Neural progenitor cell (in vitro differentiated cells): ENCODE data around the gene NHEJ1. TPM values are rescaled to one million over a fixed set of nuclear protein-coding genes. Genes with fewer than 3 reads are reported as not detected.
A peak's percentile ranks its signal among the peaks of the same experiment; 100 is the strongest.

Experiments
- DNase-seq: peaks from one replicate; pipeline ENCODE4 v3.0.0-alpha.2; 2016; ENCODE audit warnings: low spot score
- H2AFZ ChIP-seq: fragments of 200-600 bp; sonication (generic); replicated peaks from 2 replicates; pipeline ENCODE4 v1.6.1; 2016; ENCODE audit warnings: antibody characterized with exemption
- H3F3A ChIP-seq: fragments of 200-600 bp; sonication (generic); 2 replicates; pipeline ENCODE4 v1.6.1; 2016; ENCODE audit warnings: antibody characterized with exemption, low read depth
- H3K27ac ChIP-seq: fragments of 200-600 bp; sonication (generic); 2 replicates; pipeline ENCODE4 v1.5.1; 2016; ENCODE audit warnings: mild to moderate bottlenecking
- H3K27me3 ChIP-seq: fragments of 200-600 bp; sonication (generic); 2 replicates; pipeline ENCODE4 v1.6.1; 2016; ENCODE audit warnings: mild to moderate bottlenecking, moderate library complexity
- H3K36me3 ChIP-seq: fragments of 200-600 bp; sonication (generic); 2 replicates; pipeline ENCODE4 v1.5.1; 2016
- H3K4me1 ChIP-seq: fragments of 200-600 bp; sonication (generic); 2 replicates; pipeline ENCODE4 v1.6.1; 2016; ENCODE audit warnings: mixed run types
- H3K4me2 ChIP-seq: fragments of 200-600 bp; sonication (generic); 2 replicates; pipeline ENCODE4 v1.6.1; 2016
- H3K4me3 ChIP-seq: fragments of 200-600 bp; sonication (generic); 2 replicates; pipeline ENCODE4 v1.5.1; 2016
- H3K79me2 ChIP-seq: fragments of 200-600 bp; sonication (generic); 2 replicates; pipeline ENCODE4 v1.6.1; 2016; ENCODE audit warnings: low read depth
- H3K9ac ChIP-seq: fragments of 200-600 bp; sonication (generic); 2 replicates; pipeline ENCODE4 v1.6.1; 2016
- H3K9me3 ChIP-seq: fragments of 200-600 bp; sonication (generic); 2 replicates; pipeline ENCODE4 v1.5.1; 2016; ENCODE audit warnings: low read depth
- H4K20me1 ChIP-seq: fragments of 200-600 bp; sonication (generic); 2 replicates; pipeline ENCODE4 v1.6.1; 2016; ENCODE audit warnings: low read depth
- H3K27ac Mint-ChIP-seq: 3 replicates; pipeline ENCODE4 v1.8.0; 2021; ENCODE audit warnings: mixed read lengths
- H3K27me3 Mint-ChIP-seq: 2 replicates; pipeline ENCODE4 v1.8.0; 2022; ENCODE audit warnings: low read depth, mild to moderate bottlenecking, inconsistent platforms, moderate library complexity, mixed read lengths; ENCODE audit not compliant: insufficient read depth
- H3K36me3 Mint-ChIP-seq: 3 replicates; pipeline ENCODE4 v1.8.0; 2021; ENCODE audit warnings: mixed read lengths
- H3K4me1 Mint-ChIP-seq: 3 replicates; pipeline ENCODE4 v1.8.0; 2021; ENCODE audit warnings: mixed read lengths
- H3K4me3 Mint-ChIP-seq: 3 replicates; pipeline ENCODE4 v1.8.0; 2021; ENCODE audit warnings: mild to moderate bottlenecking, moderate library complexity, mixed read lengths
- H3K9me3 Mint-ChIP-seq: 3 replicates; pipeline ENCODE4 v1.8.0; 2020; ENCODE audit warnings: mixed read lengths
- EZH2 ChIP-seq: fragments of 200-600 bp; sonication (generic); IDR thresholded peaks from 2 replicates; pipeline ENCODE4 v1.6.1; 2017; ENCODE audit warnings: antibody characterized with exemption, mild to moderate bottlenecking, moderate library complexity
- EZH2phosphoT487 ChIP-seq: fragments of 200-600 bp; sonication (generic); IDR thresholded peaks from 2 replicates; pipeline ENCODE4 v1.6.1; 2017; ENCODE audit warnings: antibody characterized with exemption
- total RNA-seq: library from RNA; depleted of rRNA; stranded (reverse); fragments of >200 nt; gene quantifications from 2 replicates; pipeline ENCODE4 v1.2.3, GENCODE V29; 2015; ENCODE audit warnings: low replicate concordance
- TF ChIP-seq, protein P1 (sequence below): fragments of 200-600 bp; sonication (generic); IDR thresholded peaks from 2 replicates; pipeline ENCODE4 v1.5.1; 2017; ENCODE audit warnings: antibody characterized with exemption, mild to moderate bottlenecking

NHEJ1 gene
- total RNA-seq, 1 donor from 2014 or later: 25.5 TPM

DNA sequence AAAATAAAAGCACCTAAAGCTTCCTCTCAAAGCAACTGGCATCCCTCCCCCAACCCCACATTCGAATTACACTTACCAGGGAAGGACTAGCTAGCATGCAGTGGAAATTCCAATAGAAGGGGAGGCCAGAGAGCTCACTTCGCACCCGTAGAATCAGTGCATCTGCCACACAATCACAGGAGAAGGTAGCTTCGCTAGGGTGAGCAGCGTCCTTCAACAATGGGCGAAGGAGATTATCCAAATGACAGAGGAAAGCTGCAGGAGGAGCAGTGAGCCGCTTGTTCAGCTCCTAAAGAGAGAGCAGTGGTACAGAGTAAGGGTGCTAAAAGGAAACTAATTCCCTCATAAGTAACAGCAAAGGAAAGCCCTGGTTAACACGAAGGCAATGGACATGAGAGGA is 3.2 kb downstream of the NHEJ1 start:
- TF ChIP-seq, protein P1, sequence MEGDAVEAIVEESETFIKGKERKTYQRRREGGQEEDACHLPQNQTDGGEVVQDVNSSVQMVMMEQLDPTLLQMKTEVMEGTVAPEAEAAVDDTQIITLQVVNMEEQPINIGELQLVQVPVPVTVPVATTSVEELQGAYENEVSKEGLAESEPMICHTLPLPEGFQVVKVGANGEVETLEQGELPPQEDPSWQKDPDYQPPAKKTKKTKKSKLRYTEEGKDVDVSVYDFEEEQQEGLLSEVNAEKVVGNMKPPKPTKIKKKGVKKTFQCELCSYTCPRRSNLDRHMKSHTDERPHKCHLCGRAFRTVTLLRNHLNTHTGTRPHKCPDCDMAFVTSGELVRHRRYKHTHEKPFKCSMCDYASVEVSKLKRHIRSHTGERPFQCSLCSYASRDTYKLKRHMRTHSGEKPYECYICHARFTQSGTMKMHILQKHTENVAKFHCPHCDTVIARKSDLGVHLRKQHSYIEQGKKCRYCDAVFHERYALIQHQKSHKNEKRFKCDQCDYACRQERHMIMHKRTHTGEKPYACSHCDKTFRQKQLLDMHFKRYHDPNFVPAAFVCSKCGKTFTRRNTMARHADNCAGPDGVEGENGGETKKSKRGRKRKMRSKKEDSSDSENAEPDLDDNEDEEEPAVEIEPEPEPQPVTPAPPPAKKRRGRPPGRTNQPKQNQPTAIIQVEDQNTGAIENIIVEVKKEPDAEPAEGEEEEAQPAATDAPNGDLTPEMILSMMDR: no peak
- TF ChIP-seq EZH2phosphoT487: peak; percentile 33
- Histone ChIP-seq H3K27me3 (peaks cover 4% of the 10 kb centered on the region), H4K20me1 (peaks cover 27% of the 10 kb centered on the region), H2AFZ (no peak overlapping the region), H3K27ac (no peak overlapping the region), H3K4me2 (peak overlapping the region; percentile 19), H3K9me3 (no peaks in the 10 kb centered on the region), H3K4me3 (no peak overlapping the region), H3K9ac (no peak overlapping the region), H3K4me1 (peaks cover 8% of the 10 kb centered on the region), H3K79me2 (no peaks in the 10 kb centered on the region), H3K36me3 (peaks cover 5% of the 10 kb centered on the region), H3F3A (peaks cover 27% of the 10 kb centered on the region)
- H3K36me3 Mint-ChIP-seq: peaks cover 3% of the 10 kb centered on the region
- DNase-seq: peak; percentile 77
- H3K9me3 Mint-ChIP-seq: no peaks in the 10 kb centered on the region
- H3K4me3 Mint-ChIP-seq: no peak overlapping the region
- H3K4me1 Mint-ChIP-seq: peaks cover 14% of the 10 kb centered on the region
- H3K27me3 Mint-ChIP-seq: no peaks in the 10 kb centered on the region
- H3K27ac Mint-ChIP-seq: no peak overlapping the region

DNA sequence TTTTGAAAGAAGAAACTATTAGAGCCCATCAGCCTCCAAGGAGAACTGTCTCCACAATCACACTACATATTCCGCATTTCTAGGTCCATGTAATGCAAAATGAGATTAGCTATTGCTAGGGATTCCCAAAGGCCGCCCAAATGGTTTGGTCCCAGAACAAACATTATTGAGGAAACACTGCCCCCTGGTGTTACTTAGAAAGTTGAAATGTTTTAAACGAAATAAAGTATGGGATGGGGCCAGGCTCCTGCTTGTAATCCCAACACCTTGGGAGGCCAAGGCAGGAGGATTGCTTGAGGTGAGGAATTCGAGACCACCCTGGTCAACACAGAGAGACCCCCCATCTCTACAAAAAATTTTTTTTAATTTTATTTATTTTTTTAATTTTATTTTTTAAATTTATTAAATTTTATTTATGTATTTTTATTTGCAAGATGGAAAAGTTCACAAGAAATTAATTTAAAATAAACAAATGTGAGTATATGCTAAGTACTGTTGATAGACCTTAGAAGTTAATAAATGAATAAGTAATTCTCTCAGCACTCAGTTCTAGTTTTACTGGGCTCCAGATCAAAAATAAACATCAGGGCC is 5.5 kb downstream of the NHEJ1 start:
- Histone ChIP-seq H3K27ac (no peak overlapping the region), H3K4me2 (no peak overlapping the region), H3K9ac (no peak overlapping the region), H3K4me1 (peaks cover 8% of the 10 kb centered on the region), H3K9me3 (no peaks in the 10 kb centered on the region), H2AFZ (no peak overlapping the region), H3K4me3 (no peak overlapping the region), H3K27me3 (no peaks in the 10 kb centered on the region), H3F3A (peaks cover 22% of the 10 kb centered on the region), H4K20me1 (peaks cover 27% of the 10 kb centered on the region), H3K79me2 (no peaks in the 10 kb centered on the region), H3K36me3 (peaks cover 5% of the 10 kb centered on the region)
- peaks cover 6% of the 10 kb centered on the region for H3K4me1 Mint-ChIP-seq
- TF ChIP-seq, protein P1: peak; percentile 77
- TF ChIP-seq EZH2phosphoT487: no peak
- H3K27me3 Mint-ChIP-seq: no peaks in the 10 kb centered on the region
- H3K4me3 Mint-ChIP-seq: no peak overlapping the region
- H3K9me3 Mint-ChIP-seq: no peaks in the 10 kb centered on the region
- H3K27ac Mint-ChIP-seq: no peak overlapping the region
- H3K36me3 Mint-ChIP-seq: peaks cover 3% of the 10 kb centered on the region
- DNase-seq: peak; percentile 91

DNA sequence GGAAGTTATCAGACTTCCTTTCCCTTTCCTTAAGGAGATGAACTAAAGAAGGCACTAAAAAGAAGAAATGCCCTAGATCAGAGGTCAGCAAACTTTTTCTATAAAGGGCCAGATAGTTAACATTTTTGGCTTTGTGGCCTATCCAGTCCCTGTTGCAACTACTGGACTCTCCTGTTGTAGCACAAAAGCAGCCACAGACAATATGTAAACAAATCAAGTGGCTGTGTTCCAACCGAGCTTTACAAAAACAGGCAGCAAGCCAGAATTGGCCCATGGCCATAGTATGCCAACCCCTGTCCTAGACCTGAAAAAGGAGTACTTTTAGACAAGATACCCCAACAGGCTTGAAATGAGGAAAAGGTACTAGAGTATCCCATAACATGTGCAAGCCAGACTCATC is 10.9 kb downstream of the NHEJ1 start:
- H3K79me2 ChIP-seq: no peaks in the 10 kb centered on the region
- H3K27ac Mint-ChIP-seq: no peak overlapping the region
- peaks cover 5% of the 10 kb centered on the region for H3K36me3 ChIP-seq
- no peaks in the 10 kb centered on the region for H3K9me3 Mint-ChIP-seq
- H3K4me1 ChIP-seq: no peaks in the 10 kb centered on the region
- H4K20me1 ChIP-seq: no peaks in the 10 kb centered on the region
- H3K4me1 Mint-ChIP-seq: no peaks in the 10 kb centered on the region
- H3F3A ChIP-seq: no peaks in the 10 kb centered on the region
- H3K4me3 Mint-ChIP-seq: no peak overlapping the region
- no peak overlapping the region for H3K4me2 ChIP-seq
- no peaks in the 10 kb centered on the region for H3K9me3 ChIP-seq
- H3K27me3 ChIP-seq: no peaks in the 10 kb centered on the region
- no peak for DNase-seq
- TF ChIP-seq EZH2: no peak
- TF ChIP-seq, protein P1: no peak
- TF ChIP-seq EZH2phosphoT487: no peak
- H3K9ac ChIP-seq: no peak overlapping the region
- H3K27me3 Mint-ChIP-seq: no peaks in the 10 kb centered on the region
- no peak overlapping the region for H2AFZ ChIP-seq
- H3K27ac ChIP-seq: no peak overlapping the region
- no peak overlapping the region for H3K4me3 ChIP-seq
- peaks cover 11% of the 10 kb centered on the region for H3K36me3 Mint-ChIP-seq
